Spleen (tissue), 11 donors: ENCODE measurements around the gene CAMSAP2. TPM values are rescaled to one million over a fixed set of nuclear protein-coding genes. Genes with fewer than 3 reads are reported as not detected.
A peak's percentile ranks its signal among the peaks of the same experiment; 100 is the strongest.

Experiments
- DNase-seq: peaks from one replicate; pipeline ENCODE4 v3.0.0-alpha.2; 2020
- H3K27ac ChIP-seq, 8 donors: fragments of 200-600 bp; sonication (generic) in 7 of 8; 1 replicate in 4 of 8; 2 replicates in 4 of 8; pipeline versions ENCODE4 v1.5.0 to v1.8.0; 2016 to 2021; ENCODE audit warnings: inconsistent platforms in 4 of 8, mild to moderate bottlenecking in 4 of 8, moderate library complexity in 1 of 8
- H3K27me3 ChIP-seq, 7 donors: fragments of 200-600 bp; sonication (generic) in 6 of 7; replicated peaks in 1 of 7; 1 replicate in 4 of 7; 2 replicates in 3 of 7; pipeline versions ENCODE4 v1.5.0 to v1.8.0; 2016 to 2021; ENCODE audit warnings: inconsistent platforms in 3 of 7, mild to moderate bottlenecking in 1 of 7
- H3K36me3 ChIP-seq, 6 donors: fragments of 200-600 bp; sonication (generic) in 5 of 6; 1 replicate in 4 of 6; 2 replicates in 2 of 6; pipeline versions ENCODE4 v1.5.0 to v1.8.0; 2016 to 2021; ENCODE audit warnings: inconsistent platforms in 2 of 6
- H3K4me1 ChIP-seq, 6 donors: fragments of 200-600 bp; sonication (generic) in 5 of 6; 1 replicate in 3 of 6; 2 replicates in 3 of 6; pipeline versions ENCODE4 v1.5.0 to v1.8.0; 2016 to 2021; ENCODE audit warnings: inconsistent platforms in 3 of 6
- H3K4me3 ChIP-seq, 8 donors: fragments of 200-600 bp; sonication (generic) in 7 of 8; 1 replicate in 4 of 8; 2 replicates in 4 of 8; pipeline versions ENCODE4 v1.5.0 to v1.8.0; 2016 to 2021; ENCODE audit warnings: inconsistent platforms in 4 of 8, mild to moderate bottlenecking in 4 of 8, moderate library complexity in 2 of 8
- H3K9me3 ChIP-seq, 8 donors: fragments of 200-600 bp; sonication (generic) in 7 of 8; 1 replicate in 4 of 8; 2 replicates in 4 of 8; pipeline versions ENCODE4 v1.5.0 to v1.8.0; 2016 to 2021; ENCODE audit warnings: inconsistent platforms in 4 of 8
- CTCF ChIP-seq, 11 experiments: fragments of 200-600 bp in 7 of 11; fragments of 450-650 bp in 4 of 11; sonication (generic) in 4 of 11; IDR thresholded peaks in 8 of 11; conservative IDR thresholded peaks in 3 of 11; 1 replicate in 7 of 11; 2 replicates in 4 of 11; pipeline versions ENCODE4 v1.4.0 to v1.8.0; 2016 to 2021; ENCODE audit warnings: antibody characterized with exemption in 11 of 11, inconsistent platforms in 4 of 11, mild to moderate bottlenecking in 1 of 11
- POLR2A ChIP-seq, 3 donors: fragments of 450-650 bp; IDR thresholded peaks; one replicate each; pipeline ENCODE4 v1.5.1; 2017; ENCODE audit warnings: antibody characterized with exemption in 3 of 3, mild to moderate bottlenecking in 1 of 3
- POLR2AphosphoS5 ChIP-seq, 3 donors: sonication (generic); formaldehyde crosslinking; IDR thresholded peaks; one replicate each; pipeline ENCODE4 v1.5.1; 2017; ENCODE audit warnings: antibody characterized with exemption in 3 of 3
- WGBS, 5 donors: extraction: QIAGEN DNeasy Blood & Tissue Kit in 3 of 5; methylation state at CpG; one replicate each; pipeline versions ENCODE4 v1.1.5 to v1.1.7; 2013 to 2018; 5-methylcytosine and 5-hydroxymethylcytosine counted together
- intact Hi-C: fragments of 100-400 bp; cut with DNase I; formaldehyde crosslinking; loops from one replicate; pipeline ENCODE4 v1.15.0; 2023; ENCODE audit warnings: low total_unique reads
- polyA plus RNA-seq, 3 donors: library from polyadenylated mRNA; stranded (reverse); fragments of 200-250 nt; gene quantifications; one replicate each; pipeline ENCODE4 v1.2.1, GENCODE V29; 2013
- total RNA-seq, 7 donors: library from RNA; depleted of rRNA in 3 of 7; stranded (reverse); fragments of >200 nt in 3 of 7; fragmentation: NEBNext Ultra II Directional in 4 of 7; extraction: Animal tissue kit (Norgen Biotek cat#: 25700) in 4 of 7; gene quantifications; one replicate each; pipeline versions ENCODE4 v1.1.0 to v1.2.1, GENCODE V29; 2016 to 2021
- donor health status: healthy with polysubstance abuse.
- donor health status: DM: no; HTN: no; CAD: no; lungs with moderate emphysema.
- donor health status: DM: no; HTN: no; CAD: no.
- donor health status: Bipolar disorder and iron deficiency.
- donor health status: healthy.
- donor health status: DM: no; HTN: no; CAD: no.
- donor health status: DM: yes; HTN: yes; CAD: no.

Gene CAMSAP2
- total and polyA plus RNA-seq, 10 donors, result 2.1 to 24.7 (median 17.2) TPM

GRCh38 chr1:200905411-200906052, 166.8 kb downstream of the CAMSAP2 start:
- TF ChIP-seq POLR2A (IDR thresholded peaks at IDR 0.05) (no peak), POLR2AphosphoS5 (IDR thresholded peaks at IDR 0.05) (no peak), CTCF (IDR thresholded peaks at IDR 0.05 in 8 of 11, conservative IDR thresholded peaks at IDR 0.05 in 3 of 11) (no peak)
- no peak overlapping the region for H3K4me3 ChIP-seq
- H3K27ac ChIP-seq, result peak overlapping the region in 1 of 8 donors; percentile 19
- peaks cover 0 to 4% (median 0%) of the 10 kb centered on the region in 7 donors for H3K27me3 ChIP-seq
- 48 to 58% (median 53%) methylated on average over 4 of the region's 4 CpGs for WGBS, 5 donors
- intact Hi-C loops, result no loop called here
- no peaks in the 10 kb centered on the region for H3K9me3 ChIP-seq
- DNase-seq, result peak; percentile 3
- H3K4me1 ChIP-seq, result peaks cover 0 to 50% (median 11%) of the 10 kb centered on the region in 6 donors
- no peaks in the 10 kb centered on the region for H3K36me3 ChIP-seq

- intact Hi-C loops, result no loop called here
- H3K4me3 ChIP-seq, result no peak overlapping the region
Measured at GRCh38 chr1:200906491-200906890, 167.8 kb downstream of the CAMSAP2 start.

GRCh38 chr1:200907611-200908097, 169.0 kb downstream of the CAMSAP2 start:
- intact Hi-C loops, result no loop called here
- Histone ChIP-seq H3K4me1 (peaks cover 0 to 50% (median 11%) of the 10 kb centered on the region in 6 donors), H3K9me3 (no peaks in the 10 kb centered on the region), H3K4me3 (no peak overlapping the region), H3K27ac (peak overlapping the region in 2 of 8 donors; percentile 21 to 37), H3K27me3 (peaks cover 0 to 2% (median 0%) of the 10 kb centered on the region in 7 donors), H3K36me3 (no peaks in the 10 kb centered on the region)
- TF ChIP-seq POLR2AphosphoS5 (IDR thresholded peaks at IDR 0.05) (no peak), POLR2A (IDR thresholded peaks at IDR 0.05) (no peak), CTCF (IDR thresholded peaks at IDR 0.05 in 8 of 11, conservative IDR thresholded peaks at IDR 0.05 in 3 of 11) (no peak)
- 57 to 75% (median 67%) methylated on average over 5 of the region's 5 CpGs for WGBS, 5 donors
- peak; percentile 34 for DNase-seq

More at GRCh38 chr1:200906491-200906890, 167.8 kb downstream of the CAMSAP2 start:
- TF ChIP-seq POLR2A (IDR thresholded peaks at IDR 0.05) (no peak), CTCF (IDR thresholded peaks at IDR 0.05 in 8 of 11, conservative IDR thresholded peaks at IDR 0.05 in 3 of 11) (no peak), POLR2AphosphoS5 (IDR thresholded peaks at IDR 0.05) (no peak)
- DNase-seq, result peak; percentile 3
- H3K4me1 ChIP-seq, result peaks cover 0 to 50% (median 11%) of the 10 kb centered on the region in 6 donors
- WGBS, 5 donors, result 91 to 99% (median 96%) methylated on average over 2 of the region's 2 CpGs
- H3K27me3 ChIP-seq, result peaks cover 0 to 4% (median 0%) of the 10 kb centered on the region in 7 donors
- H3K36me3 ChIP-seq, result no peaks in the 10 kb centered on the region
- H3K9me3 ChIP-seq, result no peaks in the 10 kb centered on the region
- peak overlapping the region in 1 of 8 donors; percentile 37 for H3K27ac ChIP-seq

GRCh38 chr1:200908191-200908868, 169.6 kb downstream of the CAMSAP2 start:
- peak; percentile 42 for DNase-seq

More at GRCh38 chr1:200908191-200908868, 169.6 kb downstream of the CAMSAP2 start:
- Histone ChIP-seq H3K4me1 (peaks cover 0 to 44% (median 8%) of the 10 kb centered on the region in 6 donors), H3K4me3 (no peak overlapping the region), H3K9me3 (no peaks in the 10 kb centered on the region), H3K27me3 (no peaks in the 10 kb centered on the region), H3K27ac (peak overlapping the region in 1 of 8 donors; percentile 37), H3K36me3 (no peaks in the 10 kb centered on the region)
- intact Hi-C loops, result no loop called here
- 80 to 90% (median 84%) methylated on average over 6 of the region's 6 CpGs for WGBS, 5 donors
- TF ChIP-seq POLR2A (IDR thresholded peaks at IDR 0.05), result no peak
- TF ChIP-seq CTCF (IDR thresholded peaks at IDR 0.05 in 8 of 11, conservative IDR thresholded peaks at IDR 0.05 in 3 of 11), result no peak
- no peak for TF ChIP-seq POLR2AphosphoS5 (IDR thresholded peaks at IDR 0.05)
